Glomerular visceral epithelial cell (primary cell): ENCODE results near the gene ZNF644.

ENCODE experiments used
- DNase-seq: peaks from one replicate; pipeline ENCODE4 v3.0.0-alpha.2; 2016; ENCODE audit errors: extremely low spot score

The ZNF644 gene

DNA sequence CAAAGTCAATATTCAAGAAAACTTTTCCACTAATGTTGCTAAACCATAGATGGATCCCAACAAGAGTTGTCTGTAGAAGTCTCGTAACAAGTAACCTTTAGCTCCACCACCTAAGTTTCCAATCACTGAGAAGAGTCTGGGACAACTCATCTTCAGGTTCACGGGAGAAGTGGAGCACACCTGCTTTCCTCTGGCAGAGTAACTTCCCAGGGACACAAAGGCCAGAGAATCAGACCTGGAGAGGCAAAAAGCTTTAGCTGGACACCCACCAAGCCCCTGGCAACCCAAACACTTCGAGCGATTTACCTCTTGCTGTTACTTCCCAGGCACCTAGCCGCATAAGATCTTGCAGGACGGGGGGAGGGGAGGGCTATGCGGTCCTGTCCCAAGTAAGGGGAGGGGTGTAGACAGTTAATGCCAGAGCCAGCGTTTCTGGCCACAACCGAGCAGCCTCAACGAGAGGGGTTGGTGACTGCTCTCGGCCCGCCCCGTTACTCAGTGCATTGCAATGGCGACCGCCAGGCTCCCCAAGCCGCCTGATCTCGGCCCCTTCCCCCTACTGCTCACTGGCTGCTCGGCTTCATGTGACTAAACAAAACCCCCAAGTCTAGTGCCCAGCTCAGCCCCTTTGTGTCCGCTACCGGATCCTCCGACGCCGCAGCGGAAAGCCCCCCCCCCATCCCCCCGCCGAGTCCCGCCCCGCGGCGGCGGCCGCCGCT, 709 bp downstream of the ZNF644 start:
- DNase-seq: peak; percentile 87

DNA sequence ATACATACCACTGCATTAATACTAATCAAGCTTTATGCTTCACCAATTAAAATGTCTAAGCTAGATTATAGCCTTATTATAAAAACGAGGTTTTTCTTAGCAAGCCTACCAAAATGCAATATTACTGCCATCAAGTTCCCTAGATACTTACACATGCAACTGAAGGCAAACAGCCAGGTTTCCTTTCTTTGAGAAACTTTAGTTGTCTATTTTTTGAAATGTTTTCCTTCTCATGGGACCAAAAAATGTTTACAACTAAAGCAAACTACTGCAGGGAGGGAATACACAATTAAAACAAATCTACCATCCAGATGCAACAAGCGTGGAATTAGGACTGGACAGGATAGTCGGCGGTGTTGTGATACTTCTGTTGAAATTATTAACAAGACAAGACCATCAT, 1.3 kb downstream of the ZNF644 start:
- no peak for DNase-seq

- DNase-seq: no peak
Observed at GRCh38 chr1:91018006-91018405, 3.8 kb downstream of the ZNF644 start.

DNA sequence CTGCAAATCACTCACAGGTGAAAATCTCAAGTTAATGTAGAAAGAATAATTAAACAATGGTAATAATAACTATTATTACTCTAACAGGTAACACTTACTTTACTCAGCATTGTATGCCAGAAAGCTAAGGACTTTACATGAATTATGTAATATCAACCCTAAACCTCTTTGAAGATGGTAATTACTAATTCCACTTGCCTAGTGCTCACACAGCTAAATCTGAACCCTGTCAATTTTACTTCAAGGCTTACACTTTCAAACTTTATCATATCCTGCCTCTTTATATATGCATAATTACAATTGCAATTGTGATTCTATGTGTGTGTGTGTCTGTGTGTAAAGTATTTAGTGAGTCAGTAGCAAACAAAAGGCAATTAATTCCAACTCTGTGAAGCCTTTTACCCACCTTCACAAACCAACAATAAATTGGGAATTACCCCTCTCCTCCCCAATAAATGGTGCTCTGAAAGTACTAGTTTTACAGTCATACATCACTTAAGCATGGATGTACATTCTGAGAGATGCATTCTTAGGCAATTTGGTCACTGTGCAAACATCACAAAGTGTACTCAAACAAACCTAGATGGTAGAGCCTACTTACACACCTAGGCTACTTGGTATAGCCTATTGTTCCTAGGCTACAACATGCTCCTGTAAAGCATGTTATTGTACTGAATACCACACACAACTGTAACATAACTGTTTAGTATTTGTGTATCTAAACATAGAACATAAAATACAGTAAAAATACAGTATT, 5.9 kb downstream of the ZNF644 start:
- peak; percentile 32 for DNase-seq

DNA sequence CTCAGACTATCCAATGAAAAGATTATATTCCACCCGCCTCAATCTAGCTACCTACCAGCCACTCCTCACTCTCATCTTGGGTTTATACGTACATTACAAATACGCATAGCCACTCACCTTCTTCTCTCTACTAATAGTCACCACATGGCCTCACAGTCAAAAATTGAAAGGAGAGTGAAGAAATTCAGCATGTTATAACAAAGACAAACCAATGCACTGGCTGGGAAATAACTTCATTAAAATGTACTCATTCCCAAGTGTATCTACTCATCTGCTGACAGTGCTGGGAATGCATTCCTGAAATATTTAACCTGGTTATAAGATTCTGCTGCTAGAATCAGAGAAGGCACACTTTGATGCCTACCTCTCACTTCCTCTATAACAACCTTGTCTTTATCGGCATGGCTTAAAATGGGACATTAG, 6.5 kb downstream of the ZNF644 start:
- peak; percentile 31 for DNase-seq

DNA sequence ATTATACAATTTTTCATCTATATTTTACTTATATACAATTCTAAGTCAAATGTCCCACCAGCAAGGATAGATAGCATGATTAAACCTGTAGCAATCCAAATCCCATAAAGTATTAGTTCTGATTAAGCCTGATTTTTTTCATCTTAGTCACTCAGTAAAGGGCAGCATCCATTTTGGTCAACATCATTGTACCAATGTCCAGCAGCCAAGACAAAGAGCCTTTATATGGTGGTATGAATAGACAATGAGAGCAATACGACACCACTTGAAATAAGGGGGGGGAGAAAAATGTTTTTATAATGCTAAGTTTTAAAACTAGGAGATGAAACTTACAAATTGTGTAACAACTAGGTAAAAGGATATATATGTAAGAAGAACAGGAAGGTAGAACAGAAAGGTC, 7.4 kb downstream of the ZNF644 start:
- no peak for DNase-seq

DNA sequence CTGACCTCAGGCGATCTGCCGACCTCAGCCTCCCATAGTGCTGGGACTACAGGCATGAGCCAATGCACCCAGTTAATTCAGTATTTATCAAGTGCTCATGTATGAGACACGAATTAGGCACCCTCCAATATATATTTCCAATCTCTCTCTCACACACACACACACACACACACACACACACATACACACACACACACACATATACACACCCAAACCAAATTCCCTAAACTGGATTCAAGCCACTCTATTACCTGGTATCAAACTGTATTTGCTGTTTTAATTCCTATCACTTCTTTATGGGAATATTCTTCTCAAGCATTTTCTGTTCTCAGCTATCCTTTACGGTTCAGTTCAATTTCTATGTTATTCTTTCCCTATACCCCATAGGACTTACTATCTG, 8.5 kb downstream of the ZNF644 start:
- no peak for DNase-seq

- DNase-seq: no peak
Observed at GRCh38 chr1:91012196-91012595, 9.6 kb downstream of the ZNF644 start.

DNA sequence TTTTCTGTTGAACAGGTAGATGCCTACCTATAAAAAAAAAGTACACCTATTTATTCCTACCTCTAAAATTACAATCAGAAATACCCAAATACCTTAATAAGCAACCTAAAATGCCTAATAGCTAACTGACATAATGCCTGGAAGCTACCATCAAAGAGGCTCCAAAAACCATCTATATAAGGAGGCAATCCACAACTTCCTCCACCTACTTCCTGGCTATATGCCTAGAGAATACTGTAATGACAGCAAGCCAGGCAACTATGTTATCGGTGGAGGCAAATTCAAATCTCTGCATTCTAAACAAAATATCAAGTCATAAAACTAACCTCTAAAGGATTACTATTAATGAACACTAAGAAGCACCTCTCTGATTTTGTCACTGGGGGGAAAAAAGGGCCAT, 10.1 kb downstream of the ZNF644 start:
- no peak for DNase-seq

- no peak for DNase-seq
Observed at GRCh38 chr1:91007827-91008226, 14.0 kb downstream of the ZNF644 start.

DNA sequence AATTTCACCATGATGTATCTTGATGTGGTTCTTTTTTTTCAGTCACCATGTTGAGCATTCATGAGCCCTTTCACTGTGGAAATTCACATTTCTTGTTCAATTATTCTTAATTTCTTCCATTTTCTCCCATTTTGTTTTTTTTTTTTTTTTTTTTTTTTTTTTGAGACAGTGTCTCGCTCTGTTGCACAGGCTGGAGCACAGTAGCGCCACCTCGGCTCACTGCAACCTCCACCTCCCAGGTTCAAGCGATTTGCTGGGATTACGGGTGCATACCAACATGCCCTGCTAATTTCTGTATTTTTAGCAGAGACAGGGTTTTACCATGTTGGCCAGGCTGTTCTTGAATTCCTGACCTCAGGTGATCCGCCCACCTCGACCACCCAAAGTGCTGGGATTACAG, 14.7 kb downstream of the ZNF644 start:
- DNase-seq: no peak

DNA sequence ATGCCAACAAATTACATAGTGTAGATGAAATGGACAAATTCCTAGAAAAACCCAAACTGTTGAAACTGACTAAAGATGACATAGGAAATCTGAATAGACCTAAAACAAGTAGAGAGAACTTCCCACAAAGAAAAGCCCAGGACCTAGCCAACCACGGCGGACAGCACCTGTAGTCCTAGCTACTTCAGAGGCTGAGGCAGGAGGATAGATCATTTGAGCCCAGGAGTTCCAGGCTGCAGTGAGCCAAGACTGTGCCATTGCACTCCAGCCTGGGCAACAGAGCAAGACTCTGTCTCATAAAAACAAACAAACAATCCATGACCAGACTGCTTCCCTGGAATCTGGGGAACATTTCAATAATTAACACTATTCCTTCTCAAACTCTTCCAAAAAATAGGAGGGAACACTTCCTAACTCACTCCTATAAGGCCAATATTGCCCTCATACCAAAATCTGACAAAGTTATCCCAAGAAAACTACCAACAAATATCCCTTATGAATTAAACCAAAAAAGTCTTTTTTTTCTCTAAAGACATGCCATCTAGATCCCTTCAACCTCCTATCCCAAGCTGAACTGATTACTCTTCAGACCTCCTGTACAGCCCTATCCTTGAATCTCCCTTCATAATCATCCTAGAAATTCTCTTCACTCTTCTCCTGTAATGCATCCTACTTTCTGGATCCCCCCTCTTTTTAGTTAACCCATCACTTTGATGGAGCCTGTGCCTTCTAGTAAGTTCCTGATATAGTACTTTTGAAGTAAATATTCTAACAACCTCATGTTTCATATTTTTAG, 15.5 kb downstream of the ZNF644 start:
- no peak for DNase-seq

DNA sequence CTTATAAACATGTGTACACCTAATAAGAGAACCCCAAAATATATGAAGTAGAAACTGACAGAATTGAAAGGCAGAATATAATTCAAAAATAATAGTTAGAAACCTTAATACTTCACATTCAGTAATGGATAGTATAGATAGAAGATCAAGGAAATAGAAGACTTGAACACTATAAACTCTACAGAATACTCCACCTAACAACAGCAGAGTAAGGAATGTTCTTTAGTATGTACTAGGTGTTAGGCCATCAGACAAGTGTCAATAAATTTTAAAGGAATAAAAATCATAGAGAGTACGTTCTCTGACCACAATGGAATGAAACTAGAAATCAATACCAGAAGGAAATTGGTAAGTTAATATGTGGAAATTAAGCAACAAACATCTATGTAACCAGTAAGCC, 16.6 kb downstream of the ZNF644 start:
- no peak for DNase-seq

DNA sequence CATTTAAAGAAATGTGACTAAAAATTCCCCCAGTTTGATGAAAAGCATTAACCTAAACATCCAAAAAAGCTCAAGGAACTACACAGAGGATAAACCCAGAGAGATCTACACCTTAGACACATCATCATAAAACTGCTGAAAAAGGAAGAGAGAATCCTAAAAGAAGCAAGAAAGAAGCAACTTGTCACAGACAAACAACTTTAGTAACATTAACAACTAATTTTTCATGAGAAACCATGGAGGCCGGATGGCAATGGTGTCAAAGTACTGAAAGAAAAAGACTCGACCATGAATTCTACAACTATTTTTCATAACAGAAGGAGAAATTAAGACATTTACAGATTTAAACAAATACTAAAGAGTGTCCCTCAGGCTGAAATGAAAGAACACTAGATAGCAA, 17.7 kb downstream of the ZNF644 start:
- no peak for DNase-seq

DNA sequence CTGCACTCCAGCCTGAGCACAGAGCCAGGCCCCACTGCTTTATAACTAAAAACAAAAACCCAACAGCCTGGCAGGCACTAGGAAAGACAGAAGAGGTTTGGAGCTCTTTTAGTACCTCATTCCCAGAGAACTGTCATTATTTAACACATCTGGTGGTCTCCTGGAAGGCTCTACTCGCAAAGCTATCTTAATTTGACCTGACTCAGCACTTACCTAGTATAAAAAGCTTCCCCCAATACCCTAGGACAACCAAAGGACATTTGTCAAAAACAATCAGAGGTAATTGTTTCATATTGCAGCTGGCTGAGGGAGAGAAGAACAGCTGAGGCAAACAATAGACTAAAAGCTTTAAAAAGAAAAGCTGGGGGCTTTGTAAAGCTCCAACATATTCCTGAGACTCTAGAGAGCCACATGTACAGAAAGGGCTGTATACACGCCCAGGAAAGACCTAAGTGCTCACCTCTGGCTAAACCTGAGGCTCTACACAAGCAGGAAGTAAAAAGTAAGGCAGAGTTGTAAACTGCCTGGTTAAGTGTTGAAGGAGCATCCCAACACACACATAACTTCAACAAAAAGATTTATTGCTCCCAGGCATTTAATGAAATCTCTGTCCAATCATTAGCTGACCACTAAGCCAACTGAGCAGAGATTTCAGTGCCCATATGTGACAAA, 25.0 kb downstream of the ZNF644 start:
- no peak for DNase-seq

DNA sequence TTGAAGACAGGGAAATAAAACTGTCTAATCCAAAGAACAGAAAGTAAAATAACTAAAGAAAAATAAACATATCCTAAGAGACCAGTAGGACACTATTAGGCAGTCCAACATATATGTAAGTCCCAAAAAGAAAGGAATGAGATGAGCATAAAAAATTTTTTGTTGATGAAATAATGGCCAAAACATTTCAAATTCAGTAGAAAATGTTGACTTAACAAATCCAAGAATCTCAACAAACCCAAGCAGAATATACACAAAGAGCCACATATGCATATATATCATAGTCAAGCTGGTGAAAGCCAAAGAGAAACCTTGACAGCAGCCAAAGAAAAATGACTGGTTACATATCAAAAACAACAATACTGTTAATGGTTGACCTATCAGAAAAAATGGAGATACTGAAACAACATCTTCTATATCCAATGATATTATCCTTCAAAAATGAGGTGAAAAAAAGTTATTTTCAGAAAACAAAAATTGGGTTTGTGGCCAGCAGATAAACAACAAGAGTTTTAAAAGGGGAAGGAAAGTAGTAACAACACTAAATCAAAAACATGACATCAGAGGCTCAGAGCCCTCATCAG, 26.4 kb downstream of the ZNF644 start:
- DNase-seq: no peak

- no peak for DNase-seq
Observed at GRCh38 chr1:90994461-90994860, 27.4 kb downstream of the ZNF644 start.

DNA sequence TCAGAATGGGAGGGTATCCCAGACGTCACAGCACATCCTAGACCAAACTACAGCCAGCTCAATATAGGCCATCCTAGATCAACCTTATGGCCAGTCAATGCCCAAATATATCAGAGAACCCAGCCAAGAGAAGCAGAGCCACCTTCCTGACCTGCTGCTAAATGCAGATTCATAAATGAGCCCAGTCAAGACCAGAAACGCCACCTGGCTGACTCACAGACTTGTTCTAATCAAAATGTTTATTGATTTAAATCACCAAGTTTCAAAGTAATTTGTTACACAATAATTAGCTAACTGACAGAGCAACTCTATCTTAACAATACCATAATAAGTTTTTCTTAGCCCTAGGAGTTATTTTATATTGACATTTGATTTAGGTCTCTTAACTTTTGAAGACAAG, 28.6 kb downstream of the ZNF644 start:
- no peak for DNase-seq

DNA sequence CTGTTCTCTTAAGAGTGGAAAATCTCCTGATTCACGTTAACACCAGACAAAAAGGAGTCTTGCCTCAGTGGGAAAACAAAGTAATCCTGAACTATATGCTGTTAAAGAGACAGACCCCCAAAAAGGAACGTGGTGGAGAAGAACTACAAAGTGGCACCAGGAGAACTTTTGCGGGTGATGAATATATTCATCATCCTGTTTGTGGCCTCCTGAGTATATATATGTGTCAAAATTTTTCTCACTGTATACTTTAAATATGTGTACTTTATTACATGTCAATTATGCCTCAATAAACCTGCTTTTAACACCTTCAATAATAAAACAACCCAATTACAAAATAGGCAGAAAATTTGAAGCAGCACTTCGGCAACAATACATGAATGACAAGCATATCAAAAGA, 31.1 kb downstream of the ZNF644 start:
- no peak for DNase-seq

DNA sequence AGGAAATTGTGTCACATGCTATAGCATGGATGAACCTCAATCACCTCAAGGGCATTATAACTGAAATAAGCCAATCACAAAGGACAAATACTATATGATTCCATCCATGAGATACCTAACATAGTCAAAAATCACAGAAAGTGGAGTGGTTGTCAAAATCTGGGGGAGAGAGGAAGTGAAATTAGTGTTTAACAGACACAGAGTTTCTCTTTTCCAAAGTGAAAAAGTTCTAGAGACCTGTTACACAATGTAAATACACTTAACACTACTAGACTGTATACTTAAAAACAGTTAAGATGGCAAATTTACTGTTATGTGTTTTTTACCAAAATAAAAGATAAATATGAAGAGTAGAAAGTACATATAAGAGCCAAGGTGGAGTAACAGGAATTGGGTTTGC, 31.8 kb downstream of the ZNF644 start:
- no peak for DNase-seq

- no peak for DNase-seq
Observed at GRCh38 chr1:90989302-90989701, 32.5 kb downstream of the ZNF644 start.

DNA sequence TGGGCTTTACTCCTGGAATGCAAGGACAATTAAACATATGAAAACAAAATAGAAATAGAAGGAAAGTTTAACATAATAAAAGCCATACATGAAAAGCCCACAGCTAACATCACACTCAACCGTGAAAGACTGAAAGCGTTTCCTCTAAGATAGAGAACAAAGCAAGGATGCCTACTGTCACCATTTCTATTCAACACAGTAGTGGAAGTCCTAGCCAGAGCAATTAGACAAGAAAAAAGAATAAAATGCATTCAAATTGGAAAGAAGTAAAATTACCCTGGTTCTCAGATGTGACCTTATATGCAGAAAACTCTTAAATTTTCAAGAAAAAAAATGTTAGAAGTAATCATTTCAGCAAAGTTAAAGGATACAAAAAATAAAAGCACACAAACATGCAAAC, 34.0 kb downstream of the ZNF644 start:
- DNase-seq: no peak
